CD14-positive monocyte (primary cell): ENCODE data around the gene KEL. TPM values are rescaled to one million over a fixed set of nuclear protein-coding genes. Genes with fewer than 3 reads are reported as not detected.

Experiments used
- DNase-seq, 3 donors: peaks; one replicate each; pipeline ENCODE4 v3.0.0-alpha.2; 2011 to 2022
- H2AFZ ChIP-seq: 2 replicates; pipeline ENCODE4 v1.6.0; 2012; ENCODE audit warnings: mild to moderate bottlenecking, low read depth, low read length, inconsistent platforms; ENCODE audit not compliant: insufficient read depth, poor library complexity, severe bottlenecking
- H3K27ac ChIP-seq, 2 donors: 1 replicate in 1 of 2; 2 replicates in 1 of 2; pipeline ENCODE4 v1.5.1; 2012 to 2013; ENCODE audit warnings: low read length in 2 of 2, control low read depth in 1 of 2, inconsistent platforms in 1 of 2, low read depth in 1 of 2, mild to moderate bottlenecking in 1 of 2
- H3K27me3 ChIP-seq, 2 donors: one replicate each; pipeline versions ENCODE4 v1.6.0 to v1.6.1; 2011 to 2013; ENCODE audit warnings: low read length in 2 of 2; ENCODE audit not compliant: control insufficient read depth in 2 of 2, insufficient read depth in 2 of 2
- H3K36me3 ChIP-seq, 2 donors: replicated peaks in 1 of 2; 1 replicate in 1 of 2; 2 replicates in 1 of 2; pipeline versions ENCODE4 v1.5.1 to v1.6.1; 2012 to 2013; ENCODE audit warnings: low read length in 2 of 2, control low read depth in 1 of 2, inconsistent platforms in 1 of 2, mild to moderate bottlenecking in 1 of 2; ENCODE audit not compliant: insufficient read depth in 2 of 2, control insufficient read depth in 1 of 2
- H3K4me1 ChIP-seq, 2 donors: 1 replicate in 1 of 2; 2 replicates in 1 of 2; pipeline versions ENCODE4 v1.5.1 to v1.6.1; 2012 to 2013; ENCODE audit warnings: low read length in 2 of 2, control low read depth in 1 of 2, inconsistent platforms in 1 of 2, mild to moderate bottlenecking in 1 of 2, moderate library complexity in 1 of 2; ENCODE audit not compliant: insufficient read depth in 2 of 2, control insufficient read depth in 1 of 2
- H3K4me2 ChIP-seq: replicated peaks from 2 replicates; pipeline ENCODE3; 2012; ENCODE audit warnings: low read length, moderate library complexity, mild to moderate bottlenecking; ENCODE audit not compliant: poor library complexity, severe bottlenecking; ENCODE audit errors: extremely low read depth
- H3K4me3 ChIP-seq, 3 experiments: fragments of 200-600 bp in 1 of 3; sonication (generic) in 1 of 3; replicated peaks in 1 of 3; 1 replicate in 2 of 3; 2 replicates in 1 of 3; pipeline ENCODE4 v1.5.1; 2011 to 2013; ENCODE audit warnings: low read length in 3 of 3, mild to moderate bottlenecking in 3 of 3, control low read depth in 2 of 3, low read depth in 2 of 3, inconsistent platforms in 1 of 3, moderate library complexity in 1 of 3
- H3K79me2 ChIP-seq: 2 replicates; pipeline ENCODE4 v1.6.0; 2012; ENCODE audit warnings: mild to moderate bottlenecking, control low read depth, inconsistent platforms, low read length, moderate library complexity; ENCODE audit not compliant: insufficient read depth
- H3K9ac ChIP-seq: 2 replicates; pipeline ENCODE4 v1.6.0; 2017; ENCODE audit warnings: low read length, mild to moderate bottlenecking; ENCODE audit not compliant: insufficient read depth, poor library complexity, severe bottlenecking
- H3K9me3 ChIP-seq, 2 donors: replicated peaks in 1 of 2; 1 replicate in 1 of 2; 2 replicates in 1 of 2; pipeline versions ENCODE4 v1.5.1 to v1.6.1; 2012 to 2013; ENCODE audit warnings: low read length in 2 of 2, control low read depth in 1 of 2; ENCODE audit not compliant: control insufficient read depth in 1 of 2, insufficient read depth in 1 of 2
- H4K20me1 ChIP-seq: 2 replicates; pipeline ENCODE4 v1.6.0; 2012; ENCODE audit warnings: mild to moderate bottlenecking, low read length, control low read depth, moderate library complexity; ENCODE audit not compliant: insufficient read depth
- H3K27ac Mint-ChIP-seq, 7 donors: one replicate each; pipeline ENCODE4 v1.8.0; 2020; ENCODE audit warnings: mild to moderate bottlenecking in 7 of 7, mixed read lengths in 7 of 7, moderate library complexity in 6 of 7, inconsistent platforms in 2 of 7
- H3K27me3 Mint-ChIP-seq, 3 donors: one replicate each; pipeline ENCODE4 v1.8.0; 2021 to 2022; ENCODE audit warnings: low read depth in 3 of 3, mild to moderate bottlenecking in 3 of 3, mixed read lengths in 3 of 3, moderate library complexity in 3 of 3, inconsistent platforms in 1 of 3
- H3K36me3 Mint-ChIP-seq, 2 donors: one replicate each; pipeline ENCODE4 v1.8.0; 2020; ENCODE audit warnings: mixed read lengths in 2 of 2, inconsistent platforms in 1 of 2, mild to moderate bottlenecking in 1 of 2
- H3K4me1 Mint-ChIP-seq: one replicate; pipeline ENCODE4 v1.8.0; 2020; ENCODE audit warnings: mild to moderate bottlenecking, mixed read lengths
- H3K4me3 Mint-ChIP-seq, 2 donors: one replicate each; pipeline ENCODE4 v1.8.0; 2020; ENCODE audit warnings: mild to moderate bottlenecking in 2 of 2, mixed read lengths in 2 of 2, moderate library complexity in 1 of 2
- H3K9me3 Mint-ChIP-seq, 7 donors: one replicate each; pipeline ENCODE4 v1.8.0; 2020 to 2022; ENCODE audit warnings: mixed read lengths in 7 of 7, mild to moderate bottlenecking in 6 of 7, moderate library complexity in 6 of 7, inconsistent platforms in 2 of 7
- WGBS: methylation state at CpG from one replicate; pipeline ENCODE4 v1.1.5; 2013; ENCODE audit warnings: missing lambda C conversion rate; ENCODE audit not compliant: insufficient coverage; 5-methylcytosine and 5-hydroxymethylcytosine counted together
- intact Hi-C, 2 donors: fragments of 100-400 bp; cut with micrococcal nuclease; formaldehyde crosslinking; loops; one replicate each; pipeline versions ENCODE4 v1.15.0 to v1.15.1; 2023
- polyA plus RNA-seq, 3 donors: library from polyadenylated mRNA; depleted of rRNA in 1 of 3; unstranded in 2 of 3; stranded (reverse) in 1 of 3; fragments of 300-500 nt in 2 of 3; fragments of >200 nt in 1 of 3; fragmentation: Illumina TruSeq in 2 of 3; gene quantifications; 1 replicate in 2 of 3; 2 replicates in 1 of 3; pipeline ENCODE4 v1.2.3, GENCODE V29; 2012 to 2021
- TF ChIP-seq, protein P1 (sequence below): fragments of 200-600 bp; IDR thresholded peaks from one replicate; pipeline ENCODE4 v1.8.0; 2022; ENCODE audit warnings: antibody characterized with exemption, mild to moderate bottlenecking

The KEL gene
- polyA plus RNA-seq, 3 donors = 2.5 TPM; not detected in 2

DNA sequence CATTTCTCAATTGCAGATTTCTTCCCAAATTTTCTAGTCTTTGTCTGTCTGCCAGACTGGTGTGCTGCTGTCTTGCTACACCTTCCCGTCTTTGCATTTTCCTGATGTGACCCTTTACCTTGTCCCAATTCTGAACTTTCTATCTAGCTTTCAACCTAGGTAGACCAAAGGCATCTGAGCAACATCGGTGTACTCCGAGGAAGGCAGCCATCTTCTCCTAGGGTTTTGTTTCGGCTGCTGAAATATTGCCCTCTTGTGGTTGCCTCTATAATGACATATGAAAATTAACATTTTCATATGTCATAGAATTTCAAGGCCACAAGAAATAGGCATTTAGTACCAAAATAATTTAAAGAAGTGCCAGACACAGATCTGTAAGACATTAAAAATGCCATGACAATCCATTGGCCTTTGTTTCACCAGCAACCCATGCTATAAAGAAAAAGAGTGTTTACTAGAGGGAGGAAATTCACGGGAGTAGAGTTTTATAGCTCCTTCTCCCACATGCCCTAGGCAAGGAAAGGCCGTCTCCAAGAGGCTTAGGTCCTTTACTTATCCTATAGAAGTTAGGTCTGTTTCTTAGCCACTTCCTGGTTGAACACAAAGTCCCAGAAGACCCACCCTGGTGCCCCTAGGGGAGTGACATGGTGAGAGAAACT, 41.4 kb upstream of the KEL start:
- peak; percentile 51 to 61 (median 60) for DNase-seq
- Histone ChIP-seq H3K36me3 (no peaks in the 10 kb centered on the region), H3K79me2 (no peaks in the 10 kb centered on the region), H3K9me3 (no peaks in the 10 kb centered on the region), H3K9ac (no peak overlapping the region), H3K4me2 (peak overlapping the region; percentile 65), H3K4me1 (peaks cover 2 to 5% of the 10 kb centered on the region in 2 donors), H3K27ac (no peak overlapping the region), H3K4me3 (peak overlapping the region in 2 of 3 experiments; percentile 62 to 68), H2AFZ (peak overlapping the region; percentile 80), H3K27me3 (no peaks in the 10 kb centered on the region), H4K20me1 (no peaks in the 10 kb centered on the region)
- H3K27ac Mint-ChIP-seq = peak overlapping the region in 3 of 7 donors; percentile 65 to 85 (median 73)
- H3K9me3 Mint-ChIP-seq = peaks cover 0 to 6% (median 2%) of the 10 kb centered on the region in 7 donors
- H3K27me3 Mint-ChIP-seq = peaks cover 3 to 5% (median 3%) of the 10 kb centered on the region in 3 donors
- intact Hi-C loops = loop anchor here (5.0 to 10.0 kb wide), 3 partner anchors 119 to 149 kb away; partner anchors contain the start of genes EPHB6 (in 2 of the 2) and TRPV6 (in 1 of the 2)
- TF ChIP-seq, protein P1, sequence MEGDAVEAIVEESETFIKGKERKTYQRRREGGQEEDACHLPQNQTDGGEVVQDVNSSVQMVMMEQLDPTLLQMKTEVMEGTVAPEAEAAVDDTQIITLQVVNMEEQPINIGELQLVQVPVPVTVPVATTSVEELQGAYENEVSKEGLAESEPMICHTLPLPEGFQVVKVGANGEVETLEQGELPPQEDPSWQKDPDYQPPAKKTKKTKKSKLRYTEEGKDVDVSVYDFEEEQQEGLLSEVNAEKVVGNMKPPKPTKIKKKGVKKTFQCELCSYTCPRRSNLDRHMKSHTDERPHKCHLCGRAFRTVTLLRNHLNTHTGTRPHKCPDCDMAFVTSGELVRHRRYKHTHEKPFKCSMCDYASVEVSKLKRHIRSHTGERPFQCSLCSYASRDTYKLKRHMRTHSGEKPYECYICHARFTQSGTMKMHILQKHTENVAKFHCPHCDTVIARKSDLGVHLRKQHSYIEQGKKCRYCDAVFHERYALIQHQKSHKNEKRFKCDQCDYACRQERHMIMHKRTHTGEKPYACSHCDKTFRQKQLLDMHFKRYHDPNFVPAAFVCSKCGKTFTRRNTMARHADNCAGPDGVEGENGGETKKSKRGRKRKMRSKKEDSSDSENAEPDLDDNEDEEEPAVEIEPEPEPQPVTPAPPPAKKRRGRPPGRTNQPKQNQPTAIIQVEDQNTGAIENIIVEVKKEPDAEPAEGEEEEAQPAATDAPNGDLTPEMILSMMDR = peak; percentile 71
- no peaks in the 10 kb centered on the region for H3K36me3 Mint-ChIP-seq
- peaks cover 13% of the 10 kb centered on the region for H3K4me1 Mint-ChIP-seq
- H3K4me3 Mint-ChIP-seq = peak overlapping the region; percentile 81 to 95
- 10% methylated on average over 1 of the region's 6 CpGs for WGBS

DNA sequence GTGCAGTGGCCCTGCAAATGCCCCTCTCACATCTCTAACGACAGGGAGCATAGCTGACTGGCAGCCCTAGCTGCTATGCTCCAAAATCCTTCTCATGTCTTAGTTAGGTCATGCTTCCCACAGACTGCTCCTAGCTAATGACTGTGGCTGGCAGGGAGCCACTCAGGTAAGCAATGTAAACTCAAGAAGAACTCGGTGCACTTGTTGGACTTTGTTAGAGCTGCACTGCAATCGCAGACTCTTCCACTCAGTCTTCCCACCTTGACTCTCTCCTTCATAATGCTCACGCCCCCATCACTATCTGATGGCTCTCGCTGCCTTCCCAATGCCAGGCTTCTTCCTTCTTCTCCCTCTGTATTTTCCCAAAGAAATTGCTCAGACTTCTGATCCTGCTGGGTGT, 40.7 kb upstream of the KEL start:
- H3K27me3 ChIP-seq = no peaks in the 10 kb centered on the region
- peaks cover under 1 to 2% of the 10 kb centered on the region in 2 donors for H3K4me1 ChIP-seq
- Mint-ChIP-seq H3K27me3 (peaks cover 3 to 5% (median 3%) of the 10 kb centered on the region in 3 donors), H3K4me3 (peak overlapping the region; percentile 81 to 95), H3K27ac (peak overlapping the region in 1 of 7 donors; percentile 73), H3K36me3 (no peaks in the 10 kb centered on the region), H3K9me3 (peaks cover 0 to 6% (median 2%) of the 10 kb centered on the region in 7 donors), H3K4me1 (peaks cover 9% of the 10 kb centered on the region)
- H3K79me2 ChIP-seq = no peaks in the 10 kb centered on the region
- H3K4me3 ChIP-seq = peak overlapping the region in 2 of 3 experiments; percentile 62 to 68
- H2AFZ ChIP-seq = peak overlapping the region; percentile 80
- H3K36me3 ChIP-seq = no peaks in the 10 kb centered on the region
- H4K20me1 ChIP-seq = no peaks in the 10 kb centered on the region
- H3K9ac ChIP-seq = no peak overlapping the region
- peak overlapping the region; percentile 65 for H3K4me2 ChIP-seq
- WGBS = 92% methylated on average over 4 of the region's 5 CpGs
- H3K9me3 ChIP-seq = no peaks in the 10 kb centered on the region
- intact Hi-C loops = loop anchor here (5.0 to 10.0 kb wide), 3 partner anchors 118 to 148 kb away; partner anchors contain the start of genes EPHB6 (in 2 of the 2) and TRPV6 (in 1 of the 2)
- TF ChIP-seq, protein P1 = no peak
- no peak overlapping the region for H3K27ac ChIP-seq
- no peak for DNase-seq
